GM19452 (cell line): ENCODE measurements around the gene ATF7IP2.
"Not testable (repeated sequence)": the region's sequence is repeated elsewhere in the genome, so short reads cannot be mapped to it uniquely, and the experiment has no call there.

ENCODE experiments used
- ATAC-seq: cut with Tn5 transposase; IDR thresholded peaks from one replicate; pipeline ENCODE4 v1.9.1; 2021; ENCODE audit not compliant: unreplicated experiment

Gene ATF7IP2

GRCh38 chr16:10385725-10386516, at the start of gene ATF7IP2:
Gene ATF7IP2, plus strand, starts transcription at chr16:10386061. Its CDS starts 44,560 bp downstream, at chr16:10430621.
- peak; percentile 89 for ATAC-seq

DNA sequence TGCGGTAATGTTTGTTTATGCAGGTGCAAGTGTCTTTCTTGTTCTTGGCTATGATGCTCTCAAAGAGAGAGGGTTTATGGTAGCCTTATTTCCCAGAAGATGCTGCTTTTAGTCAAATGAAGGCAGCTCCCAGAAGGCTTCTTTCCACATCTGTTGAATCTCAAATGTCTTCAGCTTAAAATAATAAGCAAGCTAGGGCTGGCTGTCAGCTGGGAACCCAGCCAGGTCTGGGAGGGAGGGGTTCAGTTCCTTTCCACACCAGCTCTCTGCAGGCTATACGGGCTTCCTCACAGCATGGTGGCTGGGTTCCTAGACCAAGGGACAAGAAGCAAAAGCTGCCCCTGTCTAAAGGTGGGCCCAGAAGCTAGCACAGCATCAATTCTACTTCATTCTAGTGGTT, 47.4 kb upstream of the ATF7IP2 start:
- ATAC-seq = no peak

DNA sequence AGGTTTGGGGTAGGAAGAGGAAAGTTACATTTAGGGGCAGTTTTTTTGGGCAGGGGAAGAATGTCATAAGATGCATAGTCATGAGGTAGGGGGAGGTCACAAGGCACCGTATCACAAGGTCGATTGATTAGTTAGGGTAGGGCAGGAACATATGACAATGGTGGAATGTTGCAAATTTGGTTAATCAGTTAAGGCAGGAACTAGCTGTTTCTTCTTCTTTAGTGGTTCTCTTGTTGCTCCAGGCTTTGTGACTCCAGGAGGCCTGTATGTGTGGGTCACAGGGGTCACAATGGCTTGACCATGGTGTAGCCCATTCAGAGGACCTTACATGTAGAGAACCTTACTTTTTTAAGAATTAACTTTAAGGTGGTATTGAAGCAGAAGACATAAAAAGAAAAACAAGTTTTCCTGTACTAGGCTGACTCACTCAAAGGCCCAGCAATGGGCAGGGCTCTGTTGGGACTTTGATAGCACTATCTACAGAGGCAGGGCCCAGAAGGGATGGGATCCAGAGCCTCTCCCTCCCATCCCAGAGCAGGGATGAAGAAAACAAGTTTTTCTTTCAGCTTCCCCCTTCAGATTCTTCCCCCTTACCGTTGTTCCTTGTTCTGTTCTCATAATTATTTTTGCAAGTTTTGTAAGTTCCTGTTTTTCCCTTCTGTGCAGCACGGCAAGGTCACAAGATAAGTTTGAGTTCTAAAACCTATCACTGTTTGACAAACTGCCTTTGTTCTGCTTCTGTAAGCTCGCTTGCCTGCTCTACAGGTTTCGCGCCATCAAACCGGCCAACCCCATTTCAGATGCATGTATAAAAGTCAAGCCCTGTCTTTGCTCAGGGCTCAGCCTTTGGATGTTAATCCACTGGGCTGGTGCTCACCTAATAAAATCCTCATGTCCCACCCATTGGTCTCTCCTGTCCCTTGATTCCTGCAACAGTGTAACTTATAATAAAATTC, 45.8 kb upstream of the ATF7IP2 start:
- no peak for ATAC-seq

- ATAC-seq = no peak
These were observed 42.6 kb upstream of the ATF7IP2 start for GRCh38 chr16:10343124-10343760.

GRCh38 chr16:10344699-10345098, 41.2 kb upstream of the ATF7IP2 start:
- ATAC-seq = not testable (repeated sequence)

GRCh38 chr16:10345629-10346028, 40.2 kb upstream of the ATF7IP2 start:
- no peak for ATAC-seq

GRCh38 chr16:10349851-10350250, 36.0 kb upstream of the ATF7IP2 start:
- ATAC-seq = no peak

- ATAC-seq = no peak
These were observed 33.6 kb upstream of the ATF7IP2 start for GRCh38 chr16:10352262-10352661.

GRCh38 chr16:10355589-10355988, 30.3 kb upstream of the ATF7IP2 start:
- no peak for ATAC-seq

GRCh38 chr16:10356870-10357842, 28.7 kb upstream of the ATF7IP2 start:
- ATAC-seq = no peak

- ATAC-seq = not testable (repeated sequence)
These were observed 24.1 kb upstream of the ATF7IP2 start for GRCh38 chr16:10361747-10362076.

DNA sequence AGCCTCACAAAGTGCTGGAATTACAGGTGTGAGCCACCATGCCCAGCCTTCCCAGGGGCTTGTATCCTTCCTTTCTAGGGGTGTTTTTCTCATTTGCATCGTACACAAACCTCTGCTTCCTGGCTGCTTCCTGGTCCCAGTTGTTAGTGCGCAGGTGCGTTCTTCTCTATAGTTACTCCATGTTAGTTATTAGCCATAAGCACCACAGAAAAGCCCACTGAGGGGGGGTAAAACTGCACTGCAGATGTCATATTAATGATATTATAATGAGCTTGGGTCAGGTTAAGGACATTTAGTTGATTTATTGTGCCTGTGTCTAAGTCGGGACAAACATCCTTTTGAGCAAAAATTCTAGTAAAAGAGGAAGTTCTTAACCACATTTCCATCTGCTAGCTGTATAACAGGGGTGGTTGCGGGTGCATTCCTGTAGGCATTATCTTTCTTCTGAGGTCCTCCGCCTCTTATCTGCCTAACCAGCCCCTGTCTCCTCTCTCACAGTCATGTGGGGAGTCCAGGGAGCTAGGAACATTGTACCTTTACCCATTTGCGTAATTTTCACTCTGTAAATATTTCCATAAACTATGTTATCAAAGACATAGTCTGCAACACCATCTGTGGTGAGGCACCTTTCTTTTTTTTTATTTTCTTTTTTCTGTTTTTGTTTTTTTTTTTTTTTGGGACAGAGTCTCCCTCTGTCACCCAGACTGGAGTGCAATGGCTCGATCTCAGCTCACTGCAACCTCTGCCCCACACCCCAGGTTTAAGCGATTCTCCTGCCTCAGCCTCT, 23.6 kb upstream of the ATF7IP2 start:
- ATAC-seq = no peak

DNA sequence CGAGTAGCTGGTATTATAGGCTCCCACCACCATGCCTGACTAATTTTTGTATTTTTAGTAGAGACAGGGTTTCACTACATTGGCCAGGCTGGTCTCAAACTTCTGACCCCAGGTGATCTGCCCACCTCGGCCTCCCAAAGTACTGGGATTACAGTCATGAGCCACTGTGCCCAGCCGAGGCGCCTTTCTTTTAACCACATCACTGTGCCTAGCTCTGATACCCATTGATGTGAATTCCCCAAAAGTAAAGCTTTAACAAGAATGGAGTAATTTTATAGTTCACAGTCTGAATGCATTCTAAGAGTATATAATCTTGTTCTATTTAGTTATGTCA, 23.0 kb upstream of the ATF7IP2 start:
- ATAC-seq = not testable (repeated sequence)

- not testable (repeated sequence) for ATAC-seq
These were observed 19.2 kb upstream of the ATF7IP2 start for GRCh38 chr16:10366619-10367018.

- no peak for ATAC-seq
These were observed 18.2 kb upstream of the ATF7IP2 start for GRCh38 chr16:10367616-10368188.

DNA sequence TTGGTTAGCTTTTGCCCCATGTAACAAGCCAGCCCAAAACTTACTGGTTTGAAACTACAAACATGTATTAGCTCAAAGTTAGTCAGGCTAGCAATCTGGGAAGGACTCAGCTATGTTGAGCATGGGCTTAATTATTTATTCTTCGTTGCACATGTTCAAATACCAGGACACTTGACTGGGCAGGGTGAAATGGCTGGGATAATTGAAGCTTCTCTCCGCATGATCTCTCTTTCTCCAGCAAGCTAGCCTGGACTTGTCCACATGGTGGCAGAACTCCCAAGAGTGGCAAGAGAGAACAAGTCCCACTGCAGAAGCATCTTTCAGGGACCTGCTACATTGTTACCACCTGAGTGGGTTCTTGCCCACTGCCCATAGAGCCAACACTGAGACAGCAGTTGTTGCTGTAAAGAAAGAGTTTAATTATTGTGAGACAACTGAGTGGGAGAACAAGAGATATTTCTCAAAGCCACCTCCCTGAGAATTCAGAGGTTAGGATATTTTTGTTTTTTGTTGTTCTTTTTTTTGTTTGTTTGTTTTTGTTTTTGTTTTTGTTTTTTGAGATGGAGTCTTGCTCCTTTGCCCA, 16.8 kb upstream of the ATF7IP2 start:
- ATAC-seq = no peak

GRCh38 chr16:10370096-10370726, 15.7 kb upstream of the ATF7IP2 start:
- ATAC-seq = peak; percentile 83

GRCh38 chr16:10371592-10371991, 14.3 kb upstream of the ATF7IP2 start:
- ATAC-seq = no peak
